MG63 (cell line): ENCODE results near the gene TSPAN1. TPM values are rescaled to one million over a fixed set of nuclear protein-coding genes. Genes with fewer than 3 reads are reported as not detected.
A peak's percentile ranks its signal among the peaks of the same experiment; 100 is the strongest.

Experiments used
- DNase-seq: peaks from one replicate; pipeline ENCODE4 v3.0.0-alpha.2; 2020
- H3K27me3 ChIP-seq: fragments of 250-450 bp; sonication (Bioruptor Pico); 2 replicates; pipeline ENCODE4 v1.5.1; 2020; ENCODE audit warnings: mild to moderate bottlenecking, moderate library complexity
- H3K36me3 ChIP-seq: fragments of 250-450 bp; sonication (Bioruptor Pico); 2 replicates; pipeline ENCODE4 v1.5.1; 2020; ENCODE audit warnings: mild to moderate bottlenecking, moderate library complexity
- H3K4me3 ChIP-seq: fragments of 250-450 bp; sonication (Bioruptor Pico); 2 replicates; pipeline ENCODE4 v1.5.1; 2020; ENCODE audit warnings: mild to moderate bottlenecking, moderate library complexity
- H3K9me3 ChIP-seq: fragments of 250-450 bp; sonication (Bioruptor Pico); 2 replicates; pipeline ENCODE4 v1.5.1; 2020; ENCODE audit warnings: mild to moderate bottlenecking, moderate library complexity
- total RNA-seq: library from RNA; depleted of rRNA; stranded (reverse); fragments of >200 nt; shearing (Covaris generic); gene quantifications from 2 replicates; pipeline ENCODE4 v1.2.3, GENCODE V29; 2014; ENCODE audit warnings: low replicate concordance

Gene TSPAN1
- total RNA-seq, 1 experiment from 2014 or later, result not detected

DNA sequence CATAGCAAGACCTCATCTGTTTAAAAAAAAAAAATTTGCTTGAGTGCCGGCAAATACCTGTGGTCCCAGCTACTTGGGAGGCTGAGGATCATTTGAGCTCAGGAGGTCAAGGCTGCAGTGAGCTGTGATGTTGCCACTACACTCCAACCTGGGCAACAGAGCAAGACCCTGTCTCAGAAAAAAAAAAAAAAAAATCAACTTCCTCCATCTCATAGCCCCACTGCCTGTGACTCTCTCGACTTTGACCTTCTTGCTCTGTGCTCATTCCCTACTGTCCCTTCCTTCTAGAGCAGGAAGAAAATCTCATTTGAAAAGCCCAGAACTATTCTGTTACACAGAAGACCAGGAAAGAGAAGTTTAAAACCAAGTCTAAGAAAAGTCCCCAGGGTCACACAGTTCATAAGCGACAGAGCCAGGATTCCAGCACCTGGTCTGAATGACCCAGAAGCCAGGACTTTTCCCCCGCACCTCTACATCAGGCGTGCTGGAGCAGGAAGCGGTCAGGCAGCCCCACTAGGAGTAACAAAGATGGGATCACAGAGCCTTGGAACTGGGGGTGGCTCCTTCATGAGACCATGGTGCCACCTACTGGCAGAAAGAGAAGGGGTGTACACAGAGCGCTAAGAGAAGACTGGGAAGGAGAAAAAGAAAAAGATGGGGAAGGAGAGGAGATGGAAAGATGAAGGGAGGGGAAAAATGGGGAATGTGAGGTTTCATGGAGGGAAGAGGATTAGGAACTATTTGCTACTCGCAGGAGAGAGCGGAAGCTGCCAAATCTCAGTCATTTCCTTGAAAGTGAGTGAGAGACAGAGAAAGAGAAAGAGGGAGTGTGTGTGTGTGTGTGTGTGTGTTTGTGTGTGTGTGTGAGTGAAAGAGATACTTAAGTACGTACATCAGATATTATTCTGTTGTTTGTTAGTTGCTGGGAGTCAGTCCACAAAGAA is 4.5 kb downstream of the TSPAN1 start:
- no peak overlapping the region for H3K4me3 ChIP-seq
- no peaks in the 10 kb centered on the region for H3K27me3 ChIP-seq
- no peaks in the 10 kb centered on the region for H3K36me3 ChIP-seq
- peak; percentile 69 for DNase-seq
- no peaks in the 10 kb centered on the region for H3K9me3 ChIP-seq

- H3K4me3 ChIP-seq, result no peak overlapping the region
- no peak for DNase-seq
- H3K9me3 ChIP-seq, result no peaks in the 10 kb centered on the region
- H3K27me3 ChIP-seq, result no peaks in the 10 kb centered on the region
- H3K36me3 ChIP-seq, result no peaks in the 10 kb centered on the region
Observed at GRCh38 chr1:46180082-46180616, 5.3 kb downstream of the TSPAN1 start.

- Histone ChIP-seq H3K27me3 (no peaks in the 10 kb centered on the region), H3K4me3 (no peak overlapping the region), H3K9me3 (no peaks in the 10 kb centered on the region), H3K36me3 (no peaks in the 10 kb centered on the region)
- no peak for DNase-seq
Observed at GRCh38 chr1:46181343-46182260, 6.7 kb downstream of the TSPAN1 start.

DNA sequence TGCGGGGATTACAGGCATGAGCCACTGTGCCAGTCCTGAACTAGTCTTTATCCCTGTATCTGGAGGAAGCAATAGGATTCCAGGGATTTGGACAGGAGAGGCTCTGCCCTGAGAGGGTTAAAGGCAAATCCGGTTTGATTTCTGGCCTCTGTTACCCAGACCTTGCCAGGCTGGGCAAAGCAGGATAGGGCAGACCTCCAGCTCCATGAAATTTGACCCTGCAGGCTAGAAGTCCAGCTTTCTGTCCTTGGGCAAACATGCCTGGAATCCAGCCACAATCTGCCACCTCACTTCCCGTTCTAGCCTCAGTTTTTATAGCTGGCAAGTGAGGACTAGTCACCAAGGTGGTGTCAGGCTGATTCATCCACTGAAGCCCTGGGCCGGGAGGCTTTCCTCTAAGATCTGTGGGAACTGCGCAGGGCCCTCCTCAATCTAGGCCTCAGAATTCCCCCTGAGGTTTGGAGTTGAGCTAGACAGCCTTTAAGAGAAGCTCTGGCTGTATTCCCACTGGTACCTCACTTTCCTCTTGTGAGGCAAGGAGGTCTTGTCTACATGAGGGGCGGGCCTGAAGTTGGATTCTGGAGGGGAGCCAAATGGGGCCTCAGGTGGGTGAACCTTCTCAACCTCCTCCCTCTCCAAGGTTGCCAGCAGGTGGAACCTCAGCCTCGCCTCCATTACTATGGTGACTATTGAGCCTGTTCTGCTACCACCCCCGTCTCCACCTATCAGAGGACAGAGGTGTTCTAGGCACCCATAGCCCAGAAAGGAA is 8.4 kb downstream of the TSPAN1 start:
- peak; percentile 99 for DNase-seq
- no peak overlapping the region for H3K4me3 ChIP-seq
- H3K27me3 ChIP-seq, result no peaks in the 10 kb centered on the region
- H3K36me3 ChIP-seq, result peaks cover 4% of the 10 kb centered on the region; the same call in 1 of the 2 replicates
- H3K9me3 ChIP-seq, result no peaks in the 10 kb centered on the region

DNA sequence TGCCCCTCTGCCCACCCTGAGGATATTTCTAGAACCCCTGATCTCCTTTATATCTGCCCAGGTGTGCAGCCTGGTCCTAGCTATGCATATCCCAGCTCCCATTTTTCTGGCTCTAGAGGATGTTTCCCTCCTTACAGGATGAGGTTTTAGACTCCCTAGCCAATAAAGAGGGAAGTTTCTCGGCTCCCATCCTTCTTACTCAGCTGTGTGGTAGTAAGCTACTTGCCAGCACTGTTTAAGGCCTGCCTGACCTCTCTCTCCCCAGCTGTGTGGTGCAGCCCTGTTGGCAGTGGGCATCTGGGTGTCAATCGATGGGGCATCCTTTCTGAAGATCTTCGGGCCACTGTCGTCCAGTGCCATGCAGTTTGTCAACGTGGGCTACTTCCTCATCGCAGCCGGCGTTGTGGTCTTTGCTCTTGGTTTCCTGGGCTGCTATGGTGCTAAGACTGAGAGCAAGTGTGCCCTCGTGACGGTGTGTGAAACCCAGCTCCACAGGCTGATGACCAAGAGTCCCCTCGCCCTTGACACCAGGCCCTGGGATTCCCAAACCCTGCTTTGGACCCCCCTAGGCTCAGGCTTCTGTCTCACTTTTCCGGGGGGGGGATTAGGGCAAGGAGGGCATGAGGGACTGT is 9.2 kb downstream of the TSPAN1 start:
- Histone ChIP-seq H3K27me3 (no peaks in the 10 kb centered on the region), H3K4me3 (no peak overlapping the region), H3K9me3 (no peaks in the 10 kb centered on the region), H3K36me3 (peaks cover 10% of the 10 kb centered on the region; the same call in 1 of the 2 replicates)
- DNase-seq, result peak; percentile 52

GRCh38 chr1:46184920-46185658 is 10.2 kb downstream of the TSPAN1 start:
- no peak for DNase-seq
- Histone ChIP-seq H3K36me3 (peaks cover 10% of the 10 kb centered on the region), H3K9me3 (no peaks in the 10 kb centered on the region), H3K4me3 (no peak overlapping the region), H3K27me3 (no peaks in the 10 kb centered on the region)

DNA sequence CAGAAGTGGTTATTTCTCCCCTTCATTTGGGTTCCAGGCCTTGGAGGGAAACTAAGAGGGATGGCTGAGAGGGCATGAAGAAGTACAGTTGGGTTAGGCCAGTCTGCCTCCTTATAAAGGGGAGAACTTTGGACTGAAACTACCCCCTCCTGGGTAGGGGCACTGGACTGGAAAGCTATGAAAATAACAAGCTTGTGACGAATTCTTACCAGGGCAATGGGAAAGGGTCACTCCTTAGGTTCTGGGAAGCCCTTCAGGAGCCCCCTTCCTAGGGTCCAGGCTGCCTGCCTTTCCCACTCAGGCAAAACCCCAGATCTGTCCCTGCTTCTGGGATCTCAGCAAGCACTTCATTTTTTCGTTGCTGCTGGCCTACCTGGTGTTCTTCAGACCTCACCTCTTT is 11.2 kb downstream of the TSPAN1 start:
- DNase-seq, result no peak
- Histone ChIP-seq H3K4me3 (no peak overlapping the region), H3K36me3 (peaks cover 19% of the 10 kb centered on the region), H3K9me3 (no peaks in the 10 kb centered on the region), H3K27me3 (no peaks in the 10 kb centered on the region)

DNA sequence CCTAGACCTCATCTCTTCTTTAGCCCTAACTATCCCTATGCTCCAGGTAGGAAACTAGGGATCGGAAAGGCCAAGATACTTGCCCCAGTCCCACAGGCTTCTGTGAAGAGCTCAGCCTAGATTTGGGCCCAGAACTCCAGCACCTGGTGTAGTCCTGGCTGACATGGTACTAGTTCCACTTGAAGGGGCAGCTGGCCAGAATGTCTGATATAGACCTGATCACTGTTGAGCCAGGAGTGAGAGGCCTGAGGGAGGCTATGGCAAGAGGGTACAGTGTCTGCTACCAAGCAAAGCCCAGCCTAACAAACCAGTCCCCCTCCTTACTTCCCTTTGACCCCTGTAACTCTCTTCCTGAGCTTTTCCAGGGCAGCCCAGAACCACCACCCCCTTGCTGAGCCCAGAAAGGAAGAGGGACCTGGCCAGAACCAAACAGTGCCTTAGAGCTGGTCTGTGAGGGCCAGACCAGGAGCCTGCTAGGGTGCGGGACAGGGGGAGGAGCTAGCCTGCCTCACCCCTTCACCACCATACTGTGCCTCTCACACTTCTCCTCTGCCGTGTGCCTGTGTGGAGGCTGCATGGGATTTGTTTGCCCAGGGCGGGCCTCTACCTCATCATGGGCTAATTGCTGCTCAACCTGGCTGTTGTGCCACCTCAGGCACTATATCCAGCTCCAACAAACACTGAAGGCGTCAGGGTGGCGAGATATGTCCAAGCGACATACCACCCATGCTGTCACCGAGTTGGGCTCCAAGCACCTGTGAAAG is 12.4 kb downstream of the TSPAN1 start:
- Histone ChIP-seq H3K4me3 (no peak overlapping the region), H3K27me3 (no peaks in the 10 kb centered on the region), H3K9me3 (no peaks in the 10 kb centered on the region), H3K36me3 (peaks cover 22% of the 10 kb centered on the region)
- DNase-seq, result no peak

GRCh38 chr1:46188295-46189030 is 13.6 kb downstream of the TSPAN1 start:
- Histone ChIP-seq H3K9me3 (no peaks in the 10 kb centered on the region), H3K27me3 (no peaks in the 10 kb centered on the region), H3K36me3 (peaks cover 24% of the 10 kb centered on the region), H3K4me3 (no peak overlapping the region)
- no peak for DNase-seq

- Histone ChIP-seq H3K9me3 (no peaks in the 10 kb centered on the region), H3K4me3 (no peak overlapping the region), H3K36me3 (peaks cover 37% of the 10 kb centered on the region), H3K27me3 (no peaks in the 10 kb centered on the region)
- no peak for DNase-seq
Observed at GRCh38 chr1:46190539-46190938, 15.7 kb downstream of the TSPAN1 start.

- Histone ChIP-seq H3K4me3 (no peak overlapping the region), H3K9me3 (no peaks in the 10 kb centered on the region), H3K36me3 (peaks cover 41% of the 10 kb centered on the region), H3K27me3 (no peaks in the 10 kb centered on the region)
- DNase-seq, result no peak
Observed at GRCh38 chr1:46191033-46191701, 16.3 kb downstream of the TSPAN1 start.

- Histone ChIP-seq H3K4me3 (no peak overlapping the region), H3K36me3 (peaks cover 51% of the 10 kb centered on the region), H3K27me3 (no peaks in the 10 kb centered on the region), H3K9me3 (no peaks in the 10 kb centered on the region)
- DNase-seq, result no peak
Observed at GRCh38 chr1:46192171-46192570, 17.3 kb downstream of the TSPAN1 start.

DNA sequence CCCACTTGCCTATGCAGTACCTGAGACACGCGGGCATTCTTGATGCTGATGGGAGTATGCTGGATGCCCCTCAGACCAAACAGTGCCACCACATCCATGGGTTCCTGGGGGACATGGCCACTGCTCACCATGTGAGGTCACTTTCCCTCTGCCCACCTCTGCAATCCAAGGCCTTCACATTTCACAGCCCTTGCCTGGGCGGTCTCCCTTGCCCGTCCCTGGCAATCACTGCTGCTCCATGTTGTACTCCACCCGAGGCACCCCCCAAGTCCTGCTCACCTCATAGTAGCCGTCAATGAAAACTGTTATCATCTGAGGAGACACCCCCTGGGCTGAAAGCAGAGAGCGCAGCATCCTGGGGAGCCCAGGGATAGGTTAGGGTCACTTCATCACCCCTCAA is 18.4 kb downstream of the TSPAN1 start:
- Histone ChIP-seq H3K4me3 (no peak overlapping the region), H3K9me3 (no peaks in the 10 kb centered on the region), H3K27me3 (no peaks in the 10 kb centered on the region), H3K36me3 (peaks cover 46% of the 10 kb centered on the region)
- no peak for DNase-seq
